Measurements from ENCODE around the gene CREG2.

Gene CREG2

GRCh38 chr2:101369100-101369499 is 18.2 kb downstream of the CREG2 start:
- Histone ChIP-seq H3K27ac (replicated peaks) (no peak overlapping the region), H3K4me3 (replicated peaks; ENCODE audit: insufficient read depth, low read length) (no peak overlapping the region), H3K27me3 (ENCODE audit: insufficient read depth, poor library complexity, severe bottlenecking) (no peaks in the 10 kb centered on the region)
- TF ChIP-seq CTCF (IDR thresholded peaks at IDR 0.05; ENCODE audit: insufficient read depth, low read length) (no peak), POLR2AphosphoS5 (IDR thresholded peaks at IDR 0.05; ENCODE audit: low read depth) (no peak), GABPA (IDR thresholded peaks at IDR 0.05; ENCODE audit: low read depth) (no peak), REST (IDR thresholded peaks at IDR 0.05; ENCODE audit: insufficient replicate concordance, low read depth) (no peak), SPI1 (IDR thresholded peaks at IDR 0.05; ENCODE audit: borderline replicate concordance, low read depth) (no peak)
- no peak for DNase-seq (ENCODE audit: low read depth in 1 of 2, low spot score in 1 of 2)

GRCh38 chr2:101368376-101368775 is 18.9 kb downstream of the CREG2 start:
- Histone ChIP-seq H3K27me3 (ENCODE audit: insufficient read depth, poor library complexity, severe bottlenecking) (no peaks in the 10 kb centered on the region), H3K27ac (replicated peaks) (no peak overlapping the region), H3K4me3 (replicated peaks; ENCODE audit: insufficient read depth, low read length) (no peak overlapping the region)
- TF ChIP-seq REST (IDR thresholded peaks at IDR 0.05; ENCODE audit: insufficient replicate concordance, low read depth) = no peak
- no peak for TF ChIP-seq GABPA (IDR thresholded peaks at IDR 0.05; ENCODE audit: low read depth)
- peak; percentile 69 to 72 for DNase-seq (ENCODE audit: low read depth in 1 of 2, low spot score in 1 of 2)

- no peak overlapping the region for H3K4me3 ChIP-seq (replicated peaks; ENCODE audit: insufficient read depth, low read length)
- H3K27me3 ChIP-seq (ENCODE audit: insufficient read depth, poor library complexity, severe bottlenecking) = no peaks in the 10 kb centered on the region
- H3K27ac ChIP-seq (replicated peaks) = no peak overlapping the region
- DNase-seq (ENCODE audit: low read depth in 1 of 2, low spot score in 1 of 2) = no peak
- TF ChIP-seq SPI1 (IDR thresholded peaks at IDR 0.05; ENCODE audit: borderline replicate concordance, low read depth) = no peak
- no peak for TF ChIP-seq REST (IDR thresholded peaks at IDR 0.05; ENCODE audit: insufficient replicate concordance, low read depth)
- TF ChIP-seq GABPA (IDR thresholded peaks at IDR 0.05; ENCODE audit: low read depth) = no peak
- TF ChIP-seq POLR2AphosphoS5 (IDR thresholded peaks at IDR 0.05; ENCODE audit: low read depth) = no peak
- no peak for TF ChIP-seq CTCF (IDR thresholded peaks at IDR 0.05; ENCODE audit: insufficient read depth, low read length)
Observed at GRCh38 chr2:101367508-101367907, 19.8 kb downstream of the CREG2 start.

GRCh38 chr2:101364878-101365277 is 22.4 kb downstream of the CREG2 start:
- no peak for DNase-seq (ENCODE audit: low read depth in 1 of 2, low spot score in 1 of 2)
- no peak overlapping the region for H3K4me3 ChIP-seq (replicated peaks; ENCODE audit: insufficient read depth, low read length)
- no peaks in the 10 kb centered on the region for H3K27me3 ChIP-seq (ENCODE audit: insufficient read depth, poor library complexity, severe bottlenecking)
- TF ChIP-seq CTCF (IDR thresholded peaks at IDR 0.05; ENCODE audit: insufficient read depth, low read length) = no peak
- no peak for TF ChIP-seq REST (IDR thresholded peaks at IDR 0.05; ENCODE audit: insufficient replicate concordance, low read depth)
- TF ChIP-seq POLR2AphosphoS5 (IDR thresholded peaks at IDR 0.05; ENCODE audit: low read depth) = no peak
- TF ChIP-seq GABPA (IDR thresholded peaks at IDR 0.05; ENCODE audit: low read depth) = no peak
- no peak for TF ChIP-seq SPI1 (IDR thresholded peaks at IDR 0.05; ENCODE audit: borderline replicate concordance, low read depth)
- H3K27ac ChIP-seq (replicated peaks) = no peak overlapping the region

All from HL-60 (cell line).